Measurements from ENCODE around the gene CYP17A1.

DNA sequence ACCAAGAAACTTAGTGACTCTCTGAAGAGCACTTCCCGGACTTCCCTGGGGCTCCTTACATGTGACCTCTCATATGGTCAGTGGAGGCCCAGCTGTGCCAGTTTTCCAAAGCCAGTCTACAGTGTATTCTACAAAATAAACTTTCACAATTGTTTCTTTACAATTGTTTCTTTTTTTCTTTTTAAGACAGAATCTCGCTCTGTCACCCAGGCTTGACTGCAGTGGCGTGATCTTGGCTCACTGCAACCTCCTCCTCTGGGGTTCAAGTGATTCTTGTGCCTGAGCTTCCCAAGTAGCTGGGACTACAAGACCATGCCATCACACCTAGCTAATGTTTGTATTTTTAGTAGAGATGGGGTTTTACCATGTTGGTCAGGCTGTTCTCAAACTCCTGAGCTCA lies 25.9 kb downstream of the CYP17A1 start:
- TF ChIP-seq, protein P1, sequence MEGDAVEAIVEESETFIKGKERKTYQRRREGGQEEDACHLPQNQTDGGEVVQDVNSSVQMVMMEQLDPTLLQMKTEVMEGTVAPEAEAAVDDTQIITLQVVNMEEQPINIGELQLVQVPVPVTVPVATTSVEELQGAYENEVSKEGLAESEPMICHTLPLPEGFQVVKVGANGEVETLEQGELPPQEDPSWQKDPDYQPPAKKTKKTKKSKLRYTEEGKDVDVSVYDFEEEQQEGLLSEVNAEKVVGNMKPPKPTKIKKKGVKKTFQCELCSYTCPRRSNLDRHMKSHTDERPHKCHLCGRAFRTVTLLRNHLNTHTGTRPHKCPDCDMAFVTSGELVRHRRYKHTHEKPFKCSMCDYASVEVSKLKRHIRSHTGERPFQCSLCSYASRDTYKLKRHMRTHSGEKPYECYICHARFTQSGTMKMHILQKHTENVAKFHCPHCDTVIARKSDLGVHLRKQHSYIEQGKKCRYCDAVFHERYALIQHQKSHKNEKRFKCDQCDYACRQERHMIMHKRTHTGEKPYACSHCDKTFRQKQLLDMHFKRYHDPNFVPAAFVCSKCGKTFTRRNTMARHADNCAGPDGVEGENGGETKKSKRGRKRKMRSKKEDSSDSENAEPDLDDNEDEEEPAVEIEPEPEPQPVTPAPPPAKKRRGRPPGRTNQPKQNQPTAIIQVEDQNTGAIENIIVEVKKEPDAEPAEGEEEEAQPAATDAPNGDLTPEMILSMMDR (IDR thresholded peaks at IDR 0.05; ENCODE audit: poor library complexity, severe bottlenecking) = no peak
- TF ChIP-seq EZH2 (IDR thresholded peaks at IDR 0.05; ENCODE audit: borderline replicate concordance, insufficient read depth, low read length, poor library complexity, severe bottlenecking) (no peak), MXI1 (conservative IDR thresholded peaks at IDR 0.05; ENCODE audit: poor library complexity, severe bottlenecking) (no peak), EP300 (conservative IDR thresholded peaks at IDR 0.05; ENCODE audit: poor library complexity, severe bottlenecking) (no peak), POLR2AphosphoS5 (IDR thresholded peaks at IDR 0.05) (no peak), TAF1 (IDR thresholded peaks at IDR 0.05; ENCODE audit: low read depth) (no peak)

All from neural cell (in vitro differentiated cells).